ENCODE results near the gene ENOX1. TPM values are rescaled to one million over a fixed set of nuclear protein-coding genes. Genes with fewer than 3 reads are reported as not detected.
A peak's percentile ranks its signal among the peaks of the same experiment; 100 is the strongest.

Gene ENOX1
- total RNA-seq, 1 experiment from 2014 or later: 2.4 TPM

GRCh38 chr13:43307921-43308433 lies 478.8 kb downstream of the ENOX1 start:
- H3K27me3 ChIP-seq: no peaks in the 10 kb centered on the region
- no peaks in the 10 kb centered on the region for H3K9me3 ChIP-seq
- H3K4me3 ChIP-seq: no peak overlapping the region
- H3K36me3 ChIP-seq: no peaks in the 10 kb centered on the region
- peak; percentile 31 for DNase-seq

DNA sequence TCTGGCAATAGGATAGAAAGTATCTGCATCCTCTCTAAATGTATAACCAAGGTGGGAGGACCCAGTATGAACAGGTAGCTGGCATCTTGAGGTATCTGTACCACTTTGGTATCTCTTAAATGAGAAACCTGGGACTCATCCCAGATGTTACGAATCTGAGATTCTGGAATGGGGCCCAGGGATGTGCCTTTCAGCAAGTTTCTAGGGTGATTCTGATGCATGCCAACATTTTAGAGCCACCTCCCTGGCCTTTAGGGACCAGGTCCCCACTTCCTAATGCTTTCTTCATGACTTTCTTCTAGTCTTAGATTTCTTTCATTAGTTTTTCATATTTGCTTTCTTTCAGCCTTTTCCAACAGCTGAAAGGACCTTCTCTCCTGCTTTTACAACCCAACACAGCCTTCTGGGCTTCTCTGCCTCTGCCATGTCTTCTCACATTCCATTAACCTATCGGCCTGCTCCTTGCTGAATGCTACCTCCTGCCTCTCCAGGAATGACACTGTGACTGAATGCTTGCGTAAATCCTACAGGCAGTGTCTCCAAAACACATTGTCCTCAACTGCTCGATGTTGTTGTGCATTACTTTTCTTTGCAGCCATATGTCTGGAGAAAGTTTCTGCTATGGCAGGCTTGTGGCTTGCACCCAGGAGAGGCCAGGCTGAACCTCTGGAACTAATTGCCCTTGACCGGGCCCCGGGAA lies 479.4 kb downstream of the ENOX1 start:
- no peaks in the 10 kb centered on the region for H3K36me3 ChIP-seq
- H3K9me3 ChIP-seq: no peaks in the 10 kb centered on the region
- no peak for DNase-seq
- H3K27me3 ChIP-seq: no peaks in the 10 kb centered on the region
- H3K4me3 ChIP-seq: no peak overlapping the region

DNA sequence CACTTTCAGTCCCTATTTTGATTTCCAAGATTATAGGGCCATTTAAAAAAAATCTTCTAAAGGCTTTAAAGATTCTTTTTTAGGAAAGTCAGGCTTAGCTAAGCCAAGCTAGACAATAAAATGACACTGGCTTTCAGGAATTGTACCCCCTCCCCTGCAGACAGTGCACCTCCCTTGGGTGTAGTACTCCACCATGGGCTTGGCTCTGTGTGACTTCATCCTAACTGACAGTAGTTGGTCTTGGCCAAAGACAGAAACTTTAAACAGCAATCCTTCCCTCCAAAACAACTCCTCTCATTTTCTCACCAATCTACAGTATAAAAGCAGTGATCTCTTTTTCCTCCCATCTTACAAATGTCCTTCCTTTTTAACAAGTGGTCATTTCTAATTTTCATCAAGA lies 480.4 kb downstream of the ENOX1 start:
- DNase-seq: no peak
- H3K9me3 ChIP-seq: no peaks in the 10 kb centered on the region
- no peak overlapping the region for H3K4me3 ChIP-seq
- no peaks in the 10 kb centered on the region for H3K36me3 ChIP-seq
- no peaks in the 10 kb centered on the region for H3K27me3 ChIP-seq

- Histone ChIP-seq H3K27me3 (no peaks in the 10 kb centered on the region), H3K36me3 (no peaks in the 10 kb centered on the region), H3K4me3 (no peak overlapping the region), H3K9me3 (no peaks in the 10 kb centered on the region)
- no peak for DNase-seq
These were observed 481.4 kb downstream of the ENOX1 start for GRCh38 chr13:43305416-43305815.

DNA sequence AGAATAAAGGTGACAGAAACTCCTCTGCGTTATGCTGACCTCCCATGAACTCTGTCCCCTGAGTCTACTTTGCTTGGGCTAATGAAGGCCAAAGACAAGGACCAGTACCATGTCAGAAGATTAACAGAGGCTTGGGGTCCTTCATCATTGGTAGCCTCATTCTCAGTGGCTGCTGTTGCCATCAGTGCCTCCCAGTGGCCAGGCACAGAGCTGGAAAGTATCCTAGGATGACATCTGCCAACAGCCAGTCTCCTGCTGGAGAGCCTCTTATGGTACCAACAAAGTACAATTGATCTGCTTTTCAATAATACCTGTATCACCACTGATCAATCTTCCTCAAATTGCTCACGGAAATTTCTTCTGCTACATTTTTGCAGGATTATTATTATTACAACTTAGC lies 481.8 kb downstream of the ENOX1 start:
- no peaks in the 10 kb centered on the region for H3K36me3 ChIP-seq
- H3K9me3 ChIP-seq: no peaks in the 10 kb centered on the region
- no peaks in the 10 kb centered on the region for H3K27me3 ChIP-seq
- H3K4me3 ChIP-seq: no peak overlapping the region
- no peak for DNase-seq

- Histone ChIP-seq H3K36me3 (no peaks in the 10 kb centered on the region), H3K27me3 (no peaks in the 10 kb centered on the region), H3K4me3 (no peak overlapping the region), H3K9me3 (no peaks in the 10 kb centered on the region)
- no peak for DNase-seq
These were observed 482.3 kb downstream of the ENOX1 start for GRCh38 chr13:43304449-43304848.

- Histone ChIP-seq H3K9me3 (no peaks in the 10 kb centered on the region), H3K36me3 (no peaks in the 10 kb centered on the region), H3K27me3 (no peaks in the 10 kb centered on the region), H3K4me3 (no peak overlapping the region)
- DNase-seq: peak; percentile 59
These were observed 483.6 kb downstream of the ENOX1 start for GRCh38 chr13:43303033-43303729.

DNA sequence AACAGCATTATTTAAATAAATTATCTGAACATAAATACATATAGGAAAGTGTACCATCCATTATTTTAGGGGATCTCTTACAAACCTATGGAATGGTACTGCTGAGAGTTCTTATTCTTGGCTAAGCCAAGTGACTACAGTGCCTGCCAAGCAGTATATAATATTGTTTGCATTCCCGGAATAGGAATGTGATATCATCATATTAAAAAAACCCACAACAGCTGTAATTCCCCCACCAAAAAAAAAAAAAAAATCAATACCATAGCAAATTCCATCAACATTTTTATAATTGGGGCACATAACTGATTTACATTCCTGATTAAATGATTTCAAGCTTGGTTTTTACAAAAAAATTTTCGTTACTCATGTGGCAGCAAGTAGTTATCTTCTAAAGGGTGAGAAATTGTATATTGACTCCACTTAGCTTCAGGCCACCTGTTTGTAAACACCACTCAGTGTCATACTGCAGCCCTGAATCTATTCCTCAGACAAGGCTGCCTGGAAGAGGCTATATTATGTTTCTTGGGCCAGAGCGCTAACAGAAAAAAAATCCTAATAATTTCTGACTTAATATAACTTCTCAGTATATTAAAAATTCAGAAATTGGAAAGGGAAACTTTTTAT lies 485.3 kb downstream of the ENOX1 start:
- Histone ChIP-seq H3K4me3 (no peak overlapping the region), H3K9me3 (no peaks in the 10 kb centered on the region), H3K27me3 (no peaks in the 10 kb centered on the region), H3K36me3 (no peaks in the 10 kb centered on the region)
- peak; percentile 15 for DNase-seq

DNA sequence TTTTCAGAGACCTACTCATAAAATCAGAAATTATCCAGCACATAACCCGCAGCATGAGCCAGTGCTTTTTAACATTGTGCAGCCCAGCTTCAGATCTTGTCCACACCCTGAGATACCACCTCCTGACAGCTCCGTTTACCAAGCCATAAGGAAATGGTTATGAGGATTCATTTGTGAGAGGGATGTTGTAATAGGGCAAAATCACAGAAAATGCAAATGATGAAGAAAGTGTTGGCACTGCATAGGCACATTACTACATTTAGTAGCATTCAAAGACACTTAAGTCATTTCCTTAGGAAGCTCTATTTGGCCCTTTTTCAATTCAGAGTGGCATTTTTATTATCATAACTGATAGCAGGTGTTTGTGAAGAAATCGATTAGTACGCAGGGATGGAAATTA lies 485.9 kb downstream of the ENOX1 start:
- peak; percentile 25 for DNase-seq
- Histone ChIP-seq H3K9me3 (no peaks in the 10 kb centered on the region), H3K4me3 (no peak overlapping the region), H3K36me3 (no peaks in the 10 kb centered on the region), H3K27me3 (no peaks in the 10 kb centered on the region)

- no peak for DNase-seq
- no peak overlapping the region for H3K4me3 ChIP-seq
- no peaks in the 10 kb centered on the region for H3K27me3 ChIP-seq
- no peaks in the 10 kb centered on the region for H3K9me3 ChIP-seq
- H3K36me3 ChIP-seq: no peaks in the 10 kb centered on the region
These were observed 487.4 kb downstream of the ENOX1 start for GRCh38 chr13:43299374-43299773.

- H3K4me3 ChIP-seq: no peak overlapping the region
- H3K9me3 ChIP-seq: no peaks in the 10 kb centered on the region
- DNase-seq: no peak
- no peaks in the 10 kb centered on the region for H3K36me3 ChIP-seq
- H3K27me3 ChIP-seq: no peaks in the 10 kb centered on the region
These were observed 488.0 kb downstream of the ENOX1 start for GRCh38 chr13:43298816-43299215.

DNA sequence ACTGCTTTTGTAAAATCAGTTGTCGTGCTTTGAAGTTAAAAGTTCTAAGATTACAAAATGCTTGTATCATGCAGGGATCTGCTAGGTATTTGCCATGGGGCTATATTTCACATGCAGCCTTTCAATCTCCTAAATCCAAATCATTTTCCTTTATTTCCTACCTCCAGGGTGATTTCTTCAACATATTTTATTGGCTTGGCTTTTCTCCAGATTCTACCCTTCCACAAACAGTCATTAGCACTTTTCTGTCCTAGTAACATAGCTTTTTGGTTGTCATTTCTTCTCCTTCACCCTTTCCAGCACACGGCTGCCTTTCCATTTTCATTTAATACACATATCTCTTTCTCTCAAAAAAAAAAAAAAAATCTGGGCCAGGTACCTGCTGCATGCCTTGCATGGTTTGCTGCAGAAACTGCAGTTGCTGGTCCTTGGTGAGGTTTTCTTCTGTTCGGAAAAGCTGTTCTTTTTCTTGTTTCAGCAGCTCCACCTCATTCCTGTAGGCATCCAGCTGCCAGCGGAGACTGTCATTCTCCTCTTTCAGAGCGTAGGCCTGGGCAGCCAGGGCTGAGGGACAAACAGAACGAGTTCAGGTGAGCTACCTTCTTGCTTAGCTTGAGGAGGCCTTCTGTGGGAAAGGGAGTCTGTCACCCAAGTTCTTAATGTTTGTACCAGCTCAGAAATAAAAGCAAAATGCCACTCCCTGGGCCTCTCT lies 488.6 kb downstream of the ENOX1 start:
- no peak for DNase-seq
- no peaks in the 10 kb centered on the region for H3K9me3 ChIP-seq
- H3K4me3 ChIP-seq: no peak overlapping the region
- H3K36me3 ChIP-seq: no peaks in the 10 kb centered on the region
- no peaks in the 10 kb centered on the region for H3K27me3 ChIP-seq

DNA sequence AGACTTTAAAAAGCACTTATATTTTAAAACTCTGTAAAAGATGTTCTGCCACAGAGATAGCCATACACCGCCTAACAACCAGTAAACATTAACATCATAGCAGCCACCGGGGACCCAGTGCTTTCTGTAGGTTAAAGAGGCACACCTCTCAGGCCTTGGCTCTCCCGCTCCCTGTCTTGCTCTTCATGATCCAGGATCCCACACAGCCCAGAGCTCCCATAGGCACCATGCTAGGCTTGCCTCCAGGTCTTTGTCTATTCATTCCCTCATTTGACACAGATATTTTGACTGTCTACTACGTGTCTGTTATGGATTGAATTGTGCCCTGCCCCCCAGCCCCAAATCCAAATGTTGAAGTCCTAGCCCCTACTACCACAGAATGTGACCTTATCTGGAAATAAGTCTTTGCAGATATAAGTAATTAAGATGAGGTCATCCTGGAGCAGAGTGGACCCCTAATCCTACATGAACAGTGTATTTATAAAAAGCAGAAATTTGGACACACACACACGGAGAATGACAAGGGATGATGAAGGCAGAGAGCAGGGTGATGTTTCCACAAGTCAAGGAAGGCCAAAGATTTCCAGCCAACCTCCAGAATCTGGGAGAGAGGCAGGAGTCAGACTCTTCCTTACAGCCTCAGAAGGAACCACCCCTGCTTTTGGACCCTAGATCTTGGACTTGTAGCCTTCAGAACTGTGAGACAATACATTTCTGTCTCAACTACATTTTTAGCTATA lies 490.8 kb downstream of the ENOX1 start:
- no peak for DNase-seq
- H3K4me3 ChIP-seq: no peak overlapping the region
- H3K9me3 ChIP-seq: no peaks in the 10 kb centered on the region
- H3K27me3 ChIP-seq: no peaks in the 10 kb centered on the region
- H3K36me3 ChIP-seq: no peaks in the 10 kb centered on the region

DNA sequence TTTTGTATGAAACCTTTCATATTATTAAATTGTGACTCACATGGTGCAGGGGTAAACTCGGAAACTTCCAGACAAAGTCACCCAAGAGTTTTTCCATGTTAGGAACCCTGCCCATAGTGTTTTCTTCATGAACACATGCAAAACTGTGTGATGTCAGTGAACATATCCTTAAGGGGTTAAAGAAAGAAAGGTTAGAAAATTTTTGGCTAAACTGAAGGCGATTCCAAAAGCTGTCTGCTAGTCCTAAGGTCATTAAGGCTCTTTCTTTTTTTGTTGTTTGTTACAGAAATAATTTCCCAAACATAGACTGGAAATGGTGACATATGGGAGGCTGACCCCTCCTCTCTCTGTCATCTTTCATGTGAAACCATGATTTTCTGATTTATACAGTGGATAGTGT lies 491.5 kb downstream of the ENOX1 start:
- no peaks in the 10 kb centered on the region for H3K9me3 ChIP-seq
- H3K36me3 ChIP-seq: no peaks in the 10 kb centered on the region
- DNase-seq: no peak
- H3K27me3 ChIP-seq: no peaks in the 10 kb centered on the region
- no peak overlapping the region for H3K4me3 ChIP-seq

GRCh38 chr13:43294412-43294811 lies 492.4 kb downstream of the ENOX1 start:
- no peaks in the 10 kb centered on the region for H3K9me3 ChIP-seq
- no peaks in the 10 kb centered on the region for H3K27me3 ChIP-seq
- no peak overlapping the region for H3K4me3 ChIP-seq
- no peak for DNase-seq
- no peaks in the 10 kb centered on the region for H3K36me3 ChIP-seq

DNA sequence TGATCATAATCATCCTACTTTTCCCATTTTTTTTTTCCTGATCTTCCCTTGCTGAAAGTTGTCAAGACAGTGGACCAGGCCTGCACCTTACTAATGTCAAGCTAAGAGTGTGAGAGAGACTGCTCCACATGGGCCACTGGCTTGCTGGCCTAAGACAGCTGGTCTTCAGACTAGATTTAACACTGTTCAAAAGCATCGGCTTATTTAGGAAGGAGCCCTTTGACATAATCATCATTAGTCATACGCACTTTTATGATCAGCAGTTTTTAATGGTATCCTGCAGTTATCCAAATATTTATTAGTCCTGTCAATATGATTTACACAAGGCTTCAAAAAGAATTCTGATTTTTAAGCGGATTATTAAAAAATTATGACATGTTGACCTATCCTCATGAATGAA lies 492.8 kb downstream of the ENOX1 start:
- H3K9me3 ChIP-seq: no peaks in the 10 kb centered on the region

More for the DNA sequence above, 492.8 kb downstream of the ENOX1 start:
- no peak for DNase-seq
- Histone ChIP-seq H3K27me3 (no peaks in the 10 kb centered on the region), H3K36me3 (no peaks in the 10 kb centered on the region), H3K4me3 (no peak overlapping the region)
